SKM-1 (cell line): ENCODE data around the gene TEX14.

Experiments
- DNase-seq: peaks from one replicate; lab custom pipeline; 2025; ENCODE audit not compliant: unreplicated experiment; lab: John Stamatoyannopoulos, UW

TEX14 gene

DNA sequence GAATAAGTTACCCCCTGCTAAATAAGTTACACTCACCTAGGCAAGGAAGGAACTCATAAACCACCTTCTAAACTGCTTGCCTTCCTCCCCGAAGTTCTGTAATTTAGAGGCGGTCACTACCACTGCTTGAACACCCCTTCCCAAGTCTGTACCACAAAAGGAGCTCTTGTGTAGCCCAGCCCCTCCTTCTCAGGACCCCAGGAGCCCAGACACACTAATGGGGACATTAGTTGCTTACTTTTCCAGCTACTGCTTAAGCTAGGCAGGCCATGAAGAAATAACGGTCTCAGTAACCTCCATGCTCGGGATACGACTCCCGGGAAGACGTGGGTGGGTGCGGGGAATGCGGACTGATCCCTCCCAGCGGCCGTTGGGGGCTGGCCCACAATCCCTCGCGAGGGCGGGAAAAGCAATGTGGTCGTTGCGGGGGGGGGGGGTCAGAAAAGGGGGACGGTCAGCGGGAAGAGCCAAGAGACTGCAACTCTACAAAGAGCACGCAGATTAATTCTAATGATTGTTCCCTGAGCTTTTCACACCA lies at the start of gene TEX14:
Gene TEX14 (minus strand): TSS at position 345 of the 538 bp plus-strand sequence. CDS start 40,044 bp downstream, outside the sequence.
- no peak for DNase-seq

DNA sequence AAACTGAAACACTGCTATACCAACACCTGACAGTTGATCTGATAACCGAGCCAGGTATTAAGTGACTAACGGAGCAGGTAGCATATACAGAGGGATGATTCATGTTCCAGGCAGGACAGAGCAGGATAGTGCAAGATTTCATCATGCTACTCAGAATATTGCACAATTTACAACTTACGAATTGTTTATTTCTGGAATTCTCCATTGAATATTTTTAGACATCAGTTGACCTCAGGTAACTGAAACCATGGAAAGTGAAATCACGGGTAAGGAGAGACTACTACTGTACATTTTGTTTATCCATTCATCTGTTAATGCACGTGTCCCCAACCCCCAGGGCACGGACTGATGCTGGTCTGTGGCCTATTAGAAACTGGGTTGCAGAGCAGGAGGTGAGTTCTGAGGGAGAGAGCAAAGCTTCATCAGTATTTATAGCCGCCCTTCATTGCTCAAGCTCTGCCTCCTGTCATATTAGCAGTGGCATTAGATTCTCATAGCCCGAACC lies 49.3 kb upstream of the TEX14 start:
- no peak for DNase-seq

DNA sequence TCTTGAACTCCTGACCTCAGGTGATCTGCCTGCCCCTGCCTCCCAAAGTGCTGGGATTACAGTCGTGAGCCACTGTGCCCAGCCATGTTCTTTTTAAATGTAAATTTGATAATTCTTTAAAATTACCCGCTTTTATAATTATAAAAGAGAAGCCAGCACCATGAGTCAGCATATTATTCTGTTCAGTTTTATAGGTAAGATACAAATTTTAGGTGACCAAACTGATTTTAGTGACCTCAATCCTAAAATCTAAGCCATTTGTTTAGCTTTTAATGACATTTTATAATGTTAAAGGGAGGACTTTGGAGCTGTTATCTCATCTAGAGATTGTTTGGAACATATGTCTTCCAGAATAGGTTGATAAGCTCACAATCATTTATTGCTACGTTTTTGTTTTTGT lies 43.0 kb upstream of the TEX14 start:
- no peak for DNase-seq

DNA sequence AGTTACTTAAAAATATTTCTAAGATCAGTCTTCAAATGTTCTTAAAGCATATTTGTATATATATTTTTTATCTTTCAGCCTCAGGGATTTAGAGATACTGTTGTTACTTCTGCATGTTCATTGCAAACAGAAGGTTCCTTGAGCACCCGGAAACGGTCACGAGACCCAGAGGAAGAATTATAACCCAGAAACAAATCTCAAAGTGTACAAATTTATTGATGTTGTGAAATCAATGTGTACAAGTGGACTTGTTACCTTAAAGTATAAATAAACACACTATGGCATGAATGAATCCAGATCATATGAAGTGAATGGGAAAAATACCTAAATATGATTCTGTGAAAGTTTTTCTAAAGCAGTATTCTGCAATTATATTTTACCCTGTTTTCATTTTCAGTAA lies 42.2 kb upstream of the TEX14 start:
- no peak for DNase-seq

- no peak for DNase-seq
Measured at GRCh38 chr17:58730937-58731336, 39.1 kb upstream of the TEX14 start.

DNA sequence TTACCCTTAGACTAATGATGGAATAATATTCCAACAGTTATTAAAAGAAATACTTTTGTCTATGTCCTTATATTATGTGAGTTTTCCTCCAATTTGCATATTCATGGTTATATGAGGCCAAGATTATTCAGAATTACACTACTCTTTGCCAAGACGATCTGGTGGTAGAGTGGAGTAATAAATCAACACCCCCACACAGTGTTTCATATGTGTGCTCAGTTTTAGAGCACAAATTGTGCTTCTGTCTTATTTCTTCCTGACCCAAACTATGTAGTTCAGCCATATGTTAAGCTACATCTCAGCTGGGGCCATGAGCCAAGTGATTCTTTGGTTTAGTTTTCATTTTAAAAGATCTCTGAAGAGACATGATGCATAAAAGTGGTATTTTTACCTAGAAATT lies 37.0 kb upstream of the TEX14 start:
- no peak for DNase-seq

- no peak for DNase-seq
Measured at GRCh38 chr17:58722696-58723095, 30.9 kb upstream of the TEX14 start.

DNA sequence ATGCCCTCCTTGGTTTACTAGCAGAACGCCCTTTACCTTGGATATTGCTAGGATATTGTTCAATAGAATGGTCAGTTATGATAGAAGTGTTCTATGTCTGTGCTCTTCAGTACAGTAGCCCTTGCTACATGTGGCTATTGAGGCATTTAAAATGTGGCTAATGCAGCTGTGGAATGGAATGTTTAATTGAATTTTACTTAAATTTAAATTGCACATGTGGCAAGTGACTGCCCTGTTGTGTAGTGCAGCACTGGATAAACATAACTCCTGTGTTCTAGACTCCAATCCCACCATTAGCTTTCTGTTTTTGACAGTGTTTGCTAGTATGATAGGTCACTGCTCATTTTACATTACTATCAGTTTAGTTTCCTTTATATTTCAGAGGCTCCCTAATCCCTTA lies 30.4 kb upstream of the TEX14 start:
- DNase-seq: no peak

DNA sequence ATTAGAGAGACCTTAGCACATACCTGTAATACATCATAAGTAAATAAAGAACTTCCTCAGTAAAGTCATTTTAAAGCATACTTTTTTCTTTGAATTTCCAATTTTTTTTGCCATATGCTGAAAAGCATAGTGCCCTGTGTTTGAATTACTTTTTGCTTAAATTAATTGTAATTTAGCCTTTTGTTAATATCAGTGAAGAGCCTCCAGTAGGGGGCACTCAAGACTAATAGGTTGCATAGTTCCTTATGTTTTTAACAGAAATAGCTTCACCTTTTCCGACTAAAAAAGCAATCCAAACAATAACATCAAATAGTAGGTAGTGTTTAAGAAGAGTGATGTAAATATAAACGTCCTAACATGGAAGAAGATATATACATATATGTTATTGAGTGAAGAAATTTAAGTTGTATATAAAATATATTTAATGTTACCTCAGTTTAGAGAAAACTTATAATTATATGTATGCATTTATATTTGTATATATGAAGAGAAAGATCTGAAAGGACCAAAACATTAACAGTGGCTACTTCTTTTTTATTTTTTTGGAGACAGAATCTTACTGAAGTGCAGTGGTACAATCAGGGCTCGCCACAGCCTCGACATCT lies 19.2 kb upstream of the TEX14 start:
- peak; percentile 25 for DNase-seq

GRCh38 chr17:58706351-58707140 lies 14.7 kb upstream of the TEX14 start:
- DNase-seq: no peak

- no peak for DNase-seq
Measured at GRCh38 chr17:58703916-58704286, 12.1 kb upstream of the TEX14 start.

DNA sequence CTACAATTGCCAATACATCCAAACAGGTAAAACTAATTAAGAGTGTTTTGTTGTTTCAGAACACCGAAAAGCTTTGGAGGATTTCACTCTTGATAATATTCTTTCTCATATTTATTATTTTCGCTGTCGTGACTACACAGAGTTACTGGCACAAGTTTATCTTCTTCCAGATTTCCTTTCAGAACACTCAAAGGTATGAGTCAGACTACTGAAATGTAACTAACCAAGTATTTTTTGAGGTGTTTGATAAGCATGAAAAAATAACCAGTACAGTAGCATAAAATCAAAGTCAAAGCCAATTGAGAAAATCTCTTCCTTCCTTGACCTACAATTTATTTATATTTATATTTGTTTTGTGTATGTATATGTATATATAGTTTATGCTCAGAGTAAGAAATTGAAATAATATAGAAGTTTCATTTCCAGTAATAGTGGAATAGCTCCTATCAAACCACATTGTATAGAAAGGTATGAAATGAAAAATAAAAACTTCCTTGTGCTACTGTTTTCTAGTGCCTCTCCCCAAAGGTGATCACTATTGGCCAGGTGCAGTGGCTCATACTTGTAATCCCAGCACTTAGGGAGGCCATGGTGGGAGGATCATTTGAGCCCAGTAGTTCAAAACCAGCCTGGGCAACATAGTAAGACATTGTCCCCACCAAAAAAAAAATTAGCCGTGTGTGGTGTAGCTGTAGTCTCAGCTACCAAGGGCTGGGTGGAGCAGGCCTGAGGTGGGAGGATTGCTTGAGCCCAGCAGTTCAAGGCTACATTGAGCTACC lies 11.5 kb upstream of the TEX14 start:
- DNase-seq: no peak

DNA sequence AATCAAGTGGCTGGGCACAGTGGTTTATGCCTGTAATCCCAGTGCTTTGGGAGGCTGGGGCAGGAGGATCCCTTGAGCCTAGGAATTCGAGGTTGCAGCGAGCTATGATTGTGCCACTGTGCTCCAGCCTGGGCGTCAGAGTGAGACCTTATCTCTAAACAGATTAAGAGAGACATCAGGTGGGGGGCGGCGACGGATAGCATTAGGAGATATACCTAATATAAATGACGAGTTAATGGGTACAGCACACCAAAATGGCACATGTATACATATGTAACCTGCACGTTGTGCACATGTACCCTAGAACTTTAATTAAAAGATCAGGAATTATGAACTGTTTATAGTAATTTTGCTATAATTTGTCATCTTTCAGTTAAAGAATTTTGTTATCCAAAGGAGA lies 10.9 kb upstream of the TEX14 start:
- DNase-seq: no peak

GRCh38 chr17:58702045-58702476 lies 10.2 kb upstream of the TEX14 start:
- no peak for DNase-seq

GRCh38 chr17:58699771-58700170 lies 7.9 kb upstream of the TEX14 start:
- no peak for DNase-seq

DNA sequence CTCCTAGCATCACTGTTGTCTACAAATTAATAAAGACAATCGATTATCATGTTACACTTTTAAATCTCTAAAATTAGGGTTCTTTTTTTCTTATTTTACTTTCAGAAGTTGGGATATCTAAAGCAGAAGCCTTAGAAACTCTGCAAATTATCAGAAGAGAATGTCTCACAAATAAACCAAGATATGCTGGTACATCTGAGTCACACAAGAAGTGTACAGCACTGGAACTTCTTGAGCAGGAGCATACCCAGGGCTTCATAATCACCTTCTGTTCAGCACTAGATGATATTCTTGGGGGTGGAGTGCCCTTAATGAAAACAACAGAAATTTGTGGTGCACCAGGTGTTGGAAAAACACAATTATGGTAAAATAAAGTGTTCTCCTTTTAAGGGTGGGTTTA lies 3.0 kb upstream of the TEX14 start:
- DNase-seq: no peak

- no peak for DNase-seq
Measured at GRCh38 chr17:58694302-58694701, 2.5 kb upstream of the TEX14 start.

GRCh38 chr17:58693751-58694150 lies 1.9 kb upstream of the TEX14 start:
- DNase-seq: no peak

DNA sequence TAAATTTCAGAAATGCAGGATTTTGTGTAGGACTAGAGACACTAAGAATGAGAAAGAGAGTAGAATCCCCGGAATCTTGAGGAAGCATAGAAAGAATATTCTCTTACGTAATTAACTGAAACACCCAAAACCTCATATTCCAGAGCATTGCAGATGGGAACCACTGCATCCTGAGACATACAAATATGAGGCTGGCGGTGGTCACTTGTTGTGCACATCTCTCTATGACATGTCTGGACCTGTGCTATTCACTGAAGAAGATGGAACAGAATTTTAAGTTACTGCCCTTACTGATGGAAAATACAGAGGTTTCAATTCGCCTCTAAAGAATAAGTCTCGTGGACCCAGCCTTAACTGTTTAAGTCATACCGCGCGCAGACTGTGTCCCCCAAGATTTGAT lies 1.4 kb upstream of the TEX14 start:
- DNase-seq: no peak

DNA sequence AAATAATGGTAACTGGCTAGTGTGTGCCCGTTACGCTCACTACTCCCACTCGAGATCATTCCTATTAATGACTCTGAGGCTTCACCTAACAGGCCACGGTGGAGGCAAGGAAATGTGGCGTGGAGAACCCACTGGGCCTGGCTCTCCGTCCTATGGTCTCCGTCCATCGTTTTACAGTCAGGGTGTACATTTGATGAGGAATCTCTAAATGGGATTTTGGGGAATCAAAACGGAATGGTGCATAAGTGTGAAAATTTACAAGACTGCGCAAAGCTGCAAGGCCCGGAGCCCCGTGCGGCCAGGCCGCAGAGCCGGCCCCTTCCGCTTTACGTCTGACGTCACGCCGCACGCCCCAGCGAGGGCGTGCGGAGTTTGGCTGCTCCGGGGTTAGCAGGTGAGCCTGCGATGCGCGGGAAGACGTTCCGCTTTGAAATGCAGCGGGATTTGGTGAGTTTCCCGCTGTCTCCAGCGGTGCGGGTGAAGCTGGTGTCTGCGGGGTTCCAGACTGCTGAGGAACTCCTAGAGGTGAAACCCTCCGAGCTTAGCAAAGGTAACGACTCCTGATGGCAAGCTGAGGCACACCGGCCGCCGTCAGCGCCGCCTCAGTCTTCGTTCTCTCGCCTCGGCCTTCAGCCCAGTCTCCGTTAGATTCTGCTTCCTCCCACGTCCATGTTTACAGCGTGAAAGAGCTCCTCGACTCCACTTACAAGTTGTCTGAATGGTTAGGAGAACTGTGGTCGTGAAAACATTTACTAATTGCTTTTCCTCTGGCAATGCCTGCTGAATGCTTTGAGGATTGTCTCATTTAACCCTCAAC lies 602 bp upstream of the TEX14 start, which contains the start of gene RAD51C:
Gene RAD51C (plus strand): TSS at position 364 of the 817 bp plus-strand sequence. CDS start 42 bp downstream, at position 406.
- peak; percentile 82 for DNase-seq
